Neural cell (in vitro differentiated cells): ENCODE measurements around the gene CEP70. TPM values are rescaled to one million over a fixed set of nuclear protein-coding genes. Genes with fewer than 3 reads are reported as not detected.

Experiments used
- H2AFZ ChIP-seq: fragments of 200-600, 300-800 bp; sonication (generic), shearing (Covaris generic); 2 replicates; pipeline ENCODE4 v1.6.0; 2014; ENCODE audit warnings: low read depth, mild to moderate bottlenecking, antibody characterized with exemption, low read length, moderate library complexity
- H3F3A ChIP-seq: fragments of 200-600 bp; shearing (Covaris generic); 2 replicates; pipeline ENCODE4 v1.6.1; 2016; ENCODE audit warnings: mild to moderate bottlenecking, moderate library complexity, mixed read lengths, antibody characterized with exemption, low read length; ENCODE audit not compliant: insufficient read depth, poor library complexity, severe bottlenecking
- H3K27ac ChIP-seq: fragments of 200-600, 300-800 bp; sonication (generic), shearing (Covaris generic); 2 replicates; pipeline ENCODE4 v1.5.1; 2014; ENCODE audit warnings: mild to moderate bottlenecking, low read length, moderate library complexity
- H3K27me3 ChIP-seq: fragments of 300-800, 200-600 bp; sonication (generic), shearing (Covaris generic); 2 replicates; pipeline ENCODE4 v1.6.0; 2014; ENCODE audit warnings: mild to moderate bottlenecking, low read depth, low read length, moderate library complexity; ENCODE audit not compliant: insufficient read depth
- H3K36me3 ChIP-seq: fragments of 300-800, 200-600 bp; sonication (generic), shearing (Covaris generic); 2 replicates; pipeline ENCODE4 v1.5.1; 2014; ENCODE audit warnings: mild to moderate bottlenecking, antibody characterized with exemption, low read length, moderate library complexity; ENCODE audit not compliant: insufficient read depth
- H3K4me2 ChIP-seq: fragments of 300-800, 200-600 bp; sonication (generic), shearing (Covaris generic); 2 replicates; pipeline ENCODE4 v1.6.0; 2014; ENCODE audit warnings: mild to moderate bottlenecking, low read length
- H3K4me3 ChIP-seq: fragments of 300-800, 200-600 bp; sonication (generic), shearing (Covaris generic); 2 replicates; pipeline ENCODE4 v1.5.1; 2014; ENCODE audit warnings: mild to moderate bottlenecking, low read length, moderate library complexity
- H3K79me2 ChIP-seq: fragments of 200-600 bp; shearing (Covaris generic); replicated peaks from 2 replicates; pipeline ENCODE4 v1.6.0; 2014; ENCODE audit warnings: mild to moderate bottlenecking, low read length, moderate library complexity; ENCODE audit not compliant: insufficient read depth
- H3K9ac ChIP-seq: fragments of 300-800, 200-600 bp; sonication (generic), shearing (Covaris generic); 2 replicates; pipeline ENCODE4 v1.6.1; 2016; ENCODE audit warnings: mild to moderate bottlenecking, low read length, mixed read lengths
- H3K9me2 ChIP-seq: fragments of 200-600 bp; shearing (Covaris generic); 2 replicates; pipeline ENCODE4 v1.6.1; 2016; ENCODE audit warnings: mild to moderate bottlenecking, low read length, mixed read lengths; ENCODE audit not compliant: insufficient read depth
- H3K9me3 ChIP-seq: fragments of 200-600, 300-800 bp; sonication (generic), shearing (Covaris generic); 2 replicates; pipeline ENCODE4 v1.6.1; 2016; ENCODE audit warnings: mild to moderate bottlenecking, mixed run types, low read length, moderate library complexity, mixed read lengths
- H4K20me1 ChIP-seq: fragments of 200-600 bp; shearing (Covaris generic); 2 replicates; pipeline ENCODE4 v1.6.1; 2016; ENCODE audit warnings: mild to moderate bottlenecking, mixed run types; ENCODE audit not compliant: insufficient read depth
- EP300 ChIP-seq: fragments of 450-650 bp; conservative IDR thresholded peaks from 2 replicates; pipeline ENCODE4 v1.6.1; 2014; ENCODE audit warnings: antibody characterized with exemption, mild to moderate bottlenecking, moderate library complexity; ENCODE audit not compliant: poor library complexity, severe bottlenecking
- EZH2 ChIP-seq: fragments of 200-600, 300-800 bp; shearing (Covaris generic), sonication (generic); IDR thresholded peaks from 2 replicates; pipeline ENCODE4 v1.6.1; 2014; ENCODE audit warnings: antibody characterized with exemption, low read length, borderline replicate concordance, mild to moderate bottlenecking; ENCODE audit not compliant: insufficient read depth, poor library complexity, severe bottlenecking
- MXI1 ChIP-seq: fragments of 450-650 bp; conservative IDR thresholded peaks from 2 replicates; pipeline ENCODE4 v1.6.1; 2014; ENCODE audit warnings: antibody characterized with exemption, mild to moderate bottlenecking; ENCODE audit not compliant: poor library complexity, severe bottlenecking
- POLR2AphosphoS5 ChIP-seq: IDR thresholded peaks from 2 replicates; pipeline ENCODE4 v1.6.1; 2012
- RAD21 ChIP-seq: fragments of 450-650 bp; conservative IDR thresholded peaks from 2 replicates; pipeline ENCODE4 v1.6.1; 2014; ENCODE audit warnings: antibody characterized with exemption, mild to moderate bottlenecking, moderate library complexity
- REST ChIP-seq: IDR thresholded peaks from 2 replicates; pipeline ENCODE4 v1.6.1; 2012; ENCODE audit warnings: borderline replicate concordance
- SMC3 ChIP-seq: fragments of 450-650 bp; conservative IDR thresholded peaks from 2 replicates; pipeline ENCODE4 v1.6.1; 2014; ENCODE audit warnings: antibody characterized with exemption, mild to moderate bottlenecking, moderate library complexity; ENCODE audit not compliant: poor library complexity
- TAF1 ChIP-seq: IDR thresholded peaks from 2 replicates; pipeline ENCODE4 v1.6.1; 2012; ENCODE audit warnings: low read depth
- polyA plus RNA-seq: library from polyadenylated mRNA; depleted of rRNA; stranded (reverse); fragments of >200 nt; gene quantifications from 2 replicates; pipeline ENCODE4 v1.2.3, GENCODE V29; 2014
- TF ChIP-seq, protein P1 (sequence below): fragments of 450-650 bp; IDR thresholded peaks from 2 replicates; pipeline ENCODE4 v1.5.1; 2014; ENCODE audit warnings: antibody characterized with exemption, mild to moderate bottlenecking, moderate library complexity; ENCODE audit not compliant: poor library complexity, severe bottlenecking

Gene CEP70
- polyA plus RNA-seq, 1 donor from 2014 or later, result 25.0 TPM

- H3K4me3 ChIP-seq, result no peak overlapping the region
- H3K9ac ChIP-seq, result no peak overlapping the region
- H3F3A ChIP-seq, result no peaks in the 10 kb centered on the region
- no peaks in the 10 kb centered on the region for H3K27me3 ChIP-seq
- no peak overlapping the region for H2AFZ ChIP-seq
- no peak overlapping the region for H3K27ac ChIP-seq
- H3K9me3 ChIP-seq, result no peaks in the 10 kb centered on the region
- TF ChIP-seq SMC3, result no peak
- no peaks in the 10 kb centered on the region for H3K36me3 ChIP-seq
- H3K79me2 ChIP-seq, result no peaks in the 10 kb centered on the region
- H4K20me1 ChIP-seq, result no peaks in the 10 kb centered on the region
- H3K4me2 ChIP-seq, result no peak overlapping the region
- no peaks in the 10 kb centered on the region for H3K9me2 ChIP-seq
Observed at GRCh38 chr3:138511945-138512344, 82.1 kb downstream of the CEP70 start.

DNA sequence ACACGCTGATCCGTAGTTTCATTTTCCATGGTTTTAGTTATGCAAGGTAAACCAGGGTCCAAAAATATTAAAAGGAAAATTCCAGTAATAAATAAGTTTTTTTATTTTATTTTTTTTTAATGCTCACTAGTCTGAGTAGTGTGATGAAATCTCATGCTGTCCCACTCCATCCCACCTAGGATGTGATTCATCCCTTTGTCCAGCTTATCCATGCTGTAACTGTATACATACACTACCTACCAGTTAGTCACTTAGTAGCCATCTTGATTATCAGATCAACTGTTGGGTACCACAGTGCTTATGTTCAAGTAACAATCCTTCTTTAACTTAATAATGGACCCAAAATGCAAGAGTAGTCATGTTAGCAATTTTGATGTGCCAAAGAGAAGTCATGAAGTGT, 84.5 kb downstream of the CEP70 start:
- Histone ChIP-seq H3F3A (no peaks in the 10 kb centered on the region), H3K9me3 (no peaks in the 10 kb centered on the region), H3K9me2 (no peaks in the 10 kb centered on the region), H3K79me2 (no peaks in the 10 kb centered on the region), H3K27ac (no peak overlapping the region), H3K36me3 (no peaks in the 10 kb centered on the region), H4K20me1 (no peaks in the 10 kb centered on the region), H3K27me3 (no peaks in the 10 kb centered on the region), H3K4me2 (no peak overlapping the region), H3K9ac (no peak overlapping the region), H3K4me3 (no peak overlapping the region), H2AFZ (no peak overlapping the region)
- TF ChIP-seq POLR2AphosphoS5 (no peak), EP300 (no peak), MXI1 (no peak), TAF1 (no peak), RAD21 (no peak), EZH2 (no peak), REST (no peak), SMC3 (no peak)
- TF ChIP-seq, protein P1, sequence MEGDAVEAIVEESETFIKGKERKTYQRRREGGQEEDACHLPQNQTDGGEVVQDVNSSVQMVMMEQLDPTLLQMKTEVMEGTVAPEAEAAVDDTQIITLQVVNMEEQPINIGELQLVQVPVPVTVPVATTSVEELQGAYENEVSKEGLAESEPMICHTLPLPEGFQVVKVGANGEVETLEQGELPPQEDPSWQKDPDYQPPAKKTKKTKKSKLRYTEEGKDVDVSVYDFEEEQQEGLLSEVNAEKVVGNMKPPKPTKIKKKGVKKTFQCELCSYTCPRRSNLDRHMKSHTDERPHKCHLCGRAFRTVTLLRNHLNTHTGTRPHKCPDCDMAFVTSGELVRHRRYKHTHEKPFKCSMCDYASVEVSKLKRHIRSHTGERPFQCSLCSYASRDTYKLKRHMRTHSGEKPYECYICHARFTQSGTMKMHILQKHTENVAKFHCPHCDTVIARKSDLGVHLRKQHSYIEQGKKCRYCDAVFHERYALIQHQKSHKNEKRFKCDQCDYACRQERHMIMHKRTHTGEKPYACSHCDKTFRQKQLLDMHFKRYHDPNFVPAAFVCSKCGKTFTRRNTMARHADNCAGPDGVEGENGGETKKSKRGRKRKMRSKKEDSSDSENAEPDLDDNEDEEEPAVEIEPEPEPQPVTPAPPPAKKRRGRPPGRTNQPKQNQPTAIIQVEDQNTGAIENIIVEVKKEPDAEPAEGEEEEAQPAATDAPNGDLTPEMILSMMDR, result no peak

GRCh38 chr3:138507524-138507923, 86.5 kb downstream of the CEP70 start:
- TF ChIP-seq SMC3 (no peak), EP300 (no peak), RAD21 (no peak)
- H3K27me3 ChIP-seq, result no peaks in the 10 kb centered on the region
- no peak overlapping the region for H3K4me3 ChIP-seq
- no peaks in the 10 kb centered on the region for H3K36me3 ChIP-seq
- no peaks in the 10 kb centered on the region for H3K9me3 ChIP-seq
- H3F3A ChIP-seq, result no peaks in the 10 kb centered on the region
- H3K4me2 ChIP-seq, result no peak overlapping the region
- no peaks in the 10 kb centered on the region for H3K79me2 ChIP-seq
- H4K20me1 ChIP-seq, result no peaks in the 10 kb centered on the region
- H3K27ac ChIP-seq, result no peak overlapping the region
- no peak overlapping the region for H3K9ac ChIP-seq
- no peak overlapping the region for H2AFZ ChIP-seq
- no peaks in the 10 kb centered on the region for H3K9me2 ChIP-seq
